ENCODE data around the gene HS6ST3.

- TF ChIP-seq EZH2 (IDR thresholded peaks at IDR 0.05; ENCODE audit: insufficient read depth, poor library complexity, severe bottlenecking), result no peak
- TF ChIP-seq EZH2phosphoT487 (IDR thresholded peaks at IDR 0.05; ENCODE audit: insufficient read depth, low read depth), result no peak
Observed at GRCh38 chr13:96677029-96677428, 587.1 kb downstream of the HS6ST3 start.

Measured in GM23248 (cell line).